HG03469 (cell line): ENCODE measurements around the gene LSM2.
"Not testable (repeated sequence)": the region's sequence is repeated elsewhere in the genome, so short reads cannot be mapped to it uniquely, and the experiment has no call there.

ENCODE experiments used
- ATAC-seq: cut with Tn5 transposase; IDR thresholded peaks from one replicate; pipeline ENCODE4 v1.9.1; 2021; ENCODE audit warnings: mild to moderate bottlenecking, moderate library complexity, moderate number of reproducible peaks; ENCODE audit not compliant: unreplicated experiment

LSM2 gene

DNA sequence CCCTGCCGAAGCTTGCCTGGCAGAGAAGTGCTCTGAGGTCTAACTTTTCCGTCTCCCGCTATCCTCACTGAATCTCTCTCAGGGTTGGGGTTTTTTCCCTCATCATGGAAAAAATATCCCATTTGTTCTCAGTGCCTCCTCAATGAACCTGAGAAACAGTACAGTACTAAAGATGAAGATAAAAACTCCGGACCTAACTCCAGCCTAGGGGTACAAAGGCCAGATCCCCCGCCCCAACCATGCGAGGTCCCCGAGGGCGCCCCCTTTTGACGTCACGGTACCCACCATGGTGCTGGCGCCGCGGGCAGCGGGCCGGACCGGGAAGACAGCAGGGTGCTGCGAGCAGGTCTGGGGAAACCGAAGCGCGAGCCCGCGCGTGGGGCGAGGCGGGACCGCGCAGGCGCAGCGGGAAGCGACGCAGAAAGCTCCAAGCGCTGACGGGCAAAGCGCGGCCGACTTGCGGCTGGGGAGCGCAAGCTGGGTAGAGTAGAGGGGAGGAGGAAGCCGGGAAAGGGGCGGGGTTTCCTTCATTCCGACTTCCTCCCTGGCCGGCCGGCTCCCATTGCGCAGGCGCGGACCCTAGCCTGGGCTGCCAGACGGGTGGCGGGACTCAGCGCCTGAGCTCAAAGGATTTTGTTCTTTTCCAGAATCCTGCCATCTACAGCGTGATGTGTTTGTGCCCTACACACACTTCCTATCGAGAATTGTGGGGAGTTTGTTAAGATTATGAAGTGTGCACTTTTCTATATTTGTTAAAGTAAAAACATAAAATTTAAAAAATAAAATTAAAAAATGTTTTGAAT lies at the start of gene LSM2:
Gene LSM2, minus strand, starts transcription at position 497 of the 803 bp plus-strand sequence. Its CDS starts 209 bp downstream, at position 288.
- peak; percentile 72 for ATAC-seq

- ATAC-seq, result not testable (repeated sequence)
Observed at GRCh38 chr6:31851980-31852718, 45.4 kb upstream of the LSM2 start.

DNA sequence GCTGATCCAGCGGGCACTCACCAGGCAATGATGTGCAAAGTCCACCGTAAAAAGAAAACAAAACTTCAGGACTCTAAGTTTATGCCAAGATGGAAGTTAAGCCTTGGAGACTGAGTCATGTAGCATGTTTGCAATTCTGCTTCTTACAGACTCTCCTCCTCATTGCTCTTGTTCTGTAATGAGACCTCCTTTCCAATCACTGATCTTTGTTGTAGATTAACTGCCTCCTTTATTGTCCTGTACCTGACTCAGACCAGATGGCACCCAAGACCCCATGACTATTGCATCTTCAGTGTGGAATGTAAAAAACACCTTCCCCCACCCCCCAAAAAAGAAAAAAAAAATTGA lies 44.7 kb upstream of the LSM2 start:
- no peak for ATAC-seq

GRCh38 chr6:31850765-31851484 lies 44.2 kb upstream of the LSM2 start:
- ATAC-seq, result no peak

GRCh38 chr6:31847276-31847978 lies 40.7 kb upstream of the LSM2 start:
- ATAC-seq, result no peak

DNA sequence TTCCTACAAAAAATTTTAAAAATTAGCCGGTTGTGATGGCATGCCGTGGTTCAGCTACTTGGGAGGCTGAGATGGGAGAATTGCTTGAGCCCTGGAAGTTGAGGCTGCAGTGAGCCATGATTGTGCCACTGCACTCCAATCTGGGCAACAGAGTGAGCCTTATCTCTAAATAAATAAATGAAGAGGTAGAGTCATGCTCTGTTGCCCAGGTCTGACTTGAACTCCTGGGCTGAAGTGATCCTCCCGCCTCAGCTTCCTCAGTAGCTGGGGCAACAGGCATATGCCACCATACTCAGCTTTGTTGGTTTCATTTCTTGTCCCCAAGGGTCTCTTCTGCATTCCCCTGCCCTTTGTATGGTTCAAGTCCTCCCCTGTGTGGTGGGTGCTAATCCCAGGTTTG lies 37.7 kb upstream of the LSM2 start:
- ATAC-seq, result no peak

GRCh38 chr6:31842053-31842452 lies 35.3 kb upstream of the LSM2 start:
- no peak for ATAC-seq

GRCh38 chr6:31839779-31840126 lies 33.0 kb upstream of the LSM2 start:
- ATAC-seq, result not testable (repeated sequence)

DNA sequence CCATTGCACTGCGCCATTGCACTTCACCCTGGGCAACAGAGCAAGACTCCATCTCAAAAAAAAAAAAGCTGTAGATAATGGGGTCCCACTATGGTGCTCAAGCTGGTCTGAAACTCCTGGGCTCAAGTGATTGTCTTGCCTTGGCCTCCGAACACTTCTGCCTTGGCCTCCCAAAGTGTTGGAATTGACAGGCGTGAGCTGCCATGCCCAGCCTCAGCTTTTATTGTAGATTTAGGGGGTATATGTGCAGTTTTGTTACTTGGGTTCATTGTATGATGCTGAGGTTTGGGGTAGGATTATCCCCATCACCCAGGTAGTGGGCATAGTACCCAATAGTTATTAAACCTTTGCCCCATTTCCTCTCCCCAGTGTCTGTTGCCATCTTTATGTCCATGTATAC lies 32.2 kb upstream of the LSM2 start:
- ATAC-seq, result no peak

GRCh38 chr6:31838114-31838553 lies 31.4 kb upstream of the LSM2 start:
- not testable (repeated sequence) for ATAC-seq

GRCh38 chr6:31837369-31838113 lies 30.8 kb upstream of the LSM2 start:
- ATAC-seq, result no peak

- ATAC-seq, result no peak
Observed at GRCh38 chr6:31836474-31837368, 30.0 kb upstream of the LSM2 start.

DNA sequence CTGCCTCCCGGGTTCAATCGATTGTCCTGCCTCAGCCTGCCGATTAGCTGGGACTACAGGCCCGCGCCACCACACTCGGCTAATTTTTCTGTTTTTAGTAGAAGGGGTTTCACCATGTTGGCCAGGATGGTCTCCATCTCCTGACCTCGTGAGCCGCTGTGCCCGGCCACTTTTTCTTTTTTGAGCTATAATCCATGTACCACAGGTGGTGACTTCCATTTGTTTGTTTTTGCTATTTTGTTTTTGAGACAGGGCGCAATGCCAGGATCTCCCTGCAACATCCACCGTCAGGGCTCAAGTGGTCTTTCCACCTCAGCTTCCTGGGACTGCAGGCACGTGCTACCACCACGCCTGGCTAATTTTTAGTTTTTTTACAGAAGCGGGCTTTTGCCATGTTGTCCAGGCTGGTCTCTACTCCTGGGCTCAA lies 29.3 kb upstream of the LSM2 start:
- no peak for ATAC-seq

DNA sequence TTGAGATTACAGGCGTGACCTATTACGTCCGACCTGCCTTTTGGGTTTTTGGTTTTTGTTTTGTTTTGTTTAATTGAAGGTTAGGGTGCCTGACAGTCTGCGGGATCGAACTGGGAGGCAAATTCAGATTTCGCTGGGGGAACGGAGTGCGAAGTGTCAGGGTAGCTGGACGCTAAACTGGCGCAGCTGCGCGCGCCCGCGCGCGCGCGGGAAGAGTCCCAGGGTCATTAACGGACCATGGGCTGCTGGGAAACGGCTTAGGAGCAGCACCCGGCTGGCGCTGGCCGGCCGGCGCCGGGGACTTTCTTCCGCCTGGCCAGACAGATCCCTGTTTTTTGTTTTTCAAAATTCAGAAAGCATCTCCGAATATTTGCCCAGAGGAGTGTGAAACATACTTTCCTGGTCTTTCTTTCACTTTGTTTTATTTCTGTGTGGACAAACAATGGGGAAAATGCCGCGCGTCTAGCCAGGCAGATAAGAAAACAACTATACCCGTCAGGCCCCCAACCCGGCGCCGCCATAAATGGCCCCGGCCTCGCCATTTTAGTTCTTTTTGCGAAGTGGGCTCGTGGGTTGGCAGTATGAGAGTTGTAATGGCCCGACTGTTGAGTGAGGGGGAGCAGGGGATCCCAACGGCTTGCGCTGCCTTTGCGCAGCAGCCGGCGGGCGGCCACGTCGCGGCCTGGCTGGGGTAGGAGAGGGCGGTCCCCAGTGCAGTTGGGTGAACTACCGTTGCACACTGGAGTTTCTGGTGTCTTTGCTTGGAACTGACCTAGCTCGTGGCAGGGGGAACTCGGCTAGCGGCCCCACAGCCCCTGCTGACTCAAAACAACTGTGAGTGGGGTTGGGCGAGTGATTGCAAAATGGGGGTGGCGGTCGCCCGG lies 27.8 kb upstream of the LSM2 start:
- no peak for ATAC-seq

GRCh38 chr6:31831350-31832215 lies 24.8 kb upstream of the LSM2 start:
- ATAC-seq, result no peak

DNA sequence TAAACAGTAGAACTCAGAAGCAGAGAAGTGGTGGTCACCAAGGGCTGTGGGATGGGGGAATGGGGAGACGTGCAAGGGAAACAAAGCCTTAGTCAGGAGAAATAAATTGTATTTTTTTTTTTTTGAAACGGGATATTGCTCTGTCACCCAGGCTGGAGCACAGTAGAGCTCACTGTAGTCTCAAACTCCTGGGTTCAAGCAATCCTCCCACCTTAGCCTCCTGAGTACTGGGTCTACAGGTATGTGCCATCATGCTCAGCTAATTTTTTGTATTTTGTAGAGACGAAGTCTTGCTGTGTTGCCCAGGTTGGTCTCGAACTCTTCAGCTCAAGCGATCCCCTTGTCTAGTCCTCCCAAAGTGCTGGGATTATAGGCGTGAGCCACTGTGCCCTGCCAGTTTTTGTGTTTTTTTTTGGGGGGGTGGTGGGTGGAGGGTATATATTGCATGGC lies 24.1 kb upstream of the LSM2 start:
- ATAC-seq, result no peak

GRCh38 chr6:31829633-31830283 lies 23.0 kb upstream of the LSM2 start:
- ATAC-seq, result no peak
